CD4-positive, alpha-beta T cell treated with Interleukin-15 for 1 hour (primary cell): ENCODE measurements around the gene PDE4D.
A peak's percentile ranks its signal among the peaks of the same experiment; 100 is the strongest.

Source experiments
- DNase-seq: peaks from one replicate; pipeline ENCODE4 v3.0.0-alpha.2; 2020

PDE4D gene

DNA sequence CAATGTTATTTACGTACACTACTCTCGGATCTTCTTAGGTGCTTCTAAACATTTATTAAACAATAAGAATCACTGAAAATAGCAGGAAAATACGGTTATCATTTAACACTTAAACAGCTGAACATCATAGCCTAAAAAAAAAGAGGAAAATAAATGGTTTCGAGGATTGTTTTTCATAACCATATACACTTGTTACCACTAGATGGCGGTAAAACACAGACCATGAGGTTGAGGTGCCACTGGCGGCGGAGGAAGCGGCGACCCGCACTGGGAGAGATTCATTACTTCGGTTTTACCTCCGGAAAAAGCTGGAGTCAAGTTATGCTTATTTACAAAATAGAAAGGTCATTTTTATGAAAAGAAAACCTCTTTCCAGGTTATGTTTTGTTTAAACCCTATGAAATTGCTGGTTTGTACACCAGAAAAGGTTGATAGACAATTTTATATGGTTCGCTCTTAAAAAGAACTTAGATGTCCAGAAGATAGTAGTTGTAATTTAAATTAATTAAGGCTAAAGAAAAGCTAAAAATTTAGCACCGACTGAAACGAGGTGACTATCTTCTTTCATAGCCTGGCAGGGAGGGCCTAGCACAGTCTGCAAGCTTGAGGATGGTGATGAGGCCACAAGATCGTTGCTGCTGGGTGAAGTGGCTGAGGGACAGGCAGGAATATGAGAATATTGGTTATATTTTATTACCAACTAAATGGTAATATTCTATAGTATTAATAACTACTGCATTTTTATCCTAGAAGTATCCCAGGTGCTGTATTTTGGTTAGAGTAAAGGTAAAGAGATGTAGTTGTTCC, 704.9 kb downstream of the PDE4D start:
- DNase-seq: peak; percentile 53

DNA sequence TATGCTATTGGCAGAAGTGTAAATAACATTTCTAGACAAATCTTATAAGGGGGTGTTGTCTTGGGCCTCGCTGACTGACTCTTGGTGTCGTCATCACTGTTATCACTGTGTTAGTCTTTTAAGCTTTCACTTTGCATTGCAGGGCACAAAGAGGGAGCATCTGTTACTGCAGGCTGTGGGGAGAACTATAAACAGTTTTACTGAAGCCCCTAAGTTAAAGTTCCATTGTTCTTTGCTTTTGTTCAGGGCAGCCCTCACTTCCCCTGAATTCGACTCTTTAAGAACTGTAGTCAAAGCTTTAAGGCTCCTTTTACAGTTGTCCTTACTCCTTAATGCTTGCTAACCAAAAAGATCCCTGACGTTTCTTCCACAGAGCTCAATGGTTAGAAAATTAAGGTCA, 705.7 kb downstream of the PDE4D start:
- no peak for DNase-seq

DNA sequence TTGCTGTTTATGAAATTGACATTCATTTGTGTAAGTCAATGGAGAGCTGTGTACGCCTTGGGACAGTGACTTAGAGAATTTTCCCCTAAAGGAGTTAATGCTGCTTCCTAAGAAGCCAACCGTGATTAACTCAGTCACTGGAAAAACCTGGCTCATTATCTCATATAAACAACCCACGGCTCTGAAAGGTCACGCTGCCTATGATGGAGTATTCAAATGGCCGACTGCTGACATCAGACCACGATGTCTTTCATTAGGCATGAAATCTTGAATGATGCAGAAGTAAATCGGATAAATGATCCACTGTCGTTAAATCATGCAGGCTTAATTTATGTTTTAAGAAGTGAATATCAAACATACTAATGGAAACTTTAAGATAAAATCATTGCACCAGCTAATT, 706.9 kb downstream of the PDE4D start:
- DNase-seq: no peak

DNA sequence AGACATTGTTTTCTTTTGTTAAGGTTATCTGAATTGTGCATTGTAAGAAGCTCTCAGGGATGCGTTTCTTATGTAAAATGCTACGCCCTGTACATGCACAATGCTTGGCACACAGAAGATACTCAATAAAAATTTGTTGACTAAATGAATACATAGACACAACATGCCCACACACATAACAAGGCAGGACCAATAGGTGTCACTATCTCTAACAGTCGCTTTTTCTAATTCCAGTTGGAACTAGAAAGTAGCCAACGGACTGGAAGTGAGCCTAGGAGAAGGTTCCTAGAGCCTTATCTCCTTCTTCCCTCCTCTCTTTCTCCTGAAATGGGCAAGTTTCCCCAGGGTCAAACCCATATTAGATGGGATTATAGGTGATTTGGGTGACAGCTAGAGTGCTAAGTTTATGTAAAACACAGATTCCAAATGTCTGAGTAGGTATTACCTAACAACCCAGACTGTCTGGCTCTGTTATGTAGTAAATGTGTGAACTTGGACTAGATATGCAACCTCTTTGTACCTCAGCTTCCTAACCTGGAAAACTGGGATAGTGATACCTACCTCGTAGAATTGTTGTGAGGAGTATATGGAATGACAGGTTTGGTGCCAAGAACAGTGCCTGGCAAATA, 707.7 kb downstream of the PDE4D start:
- no peak for DNase-seq

DNA sequence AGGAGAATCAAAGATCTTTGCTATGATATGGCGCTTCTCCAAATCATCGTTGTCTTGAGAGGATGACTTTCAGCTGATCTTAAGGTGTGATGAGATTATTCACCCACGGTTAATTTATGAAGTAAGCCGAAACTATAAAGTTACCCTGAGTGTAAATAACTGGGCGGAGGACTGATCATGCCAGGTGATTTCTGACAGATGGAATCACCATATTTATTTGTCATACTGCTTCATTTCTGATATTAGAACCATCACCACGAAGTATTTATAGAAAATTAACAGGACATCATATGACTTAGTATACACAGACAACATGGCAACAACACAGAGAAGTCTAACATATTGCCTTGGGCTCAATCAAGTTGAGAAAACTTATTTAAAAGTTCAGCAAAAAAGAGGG, 708.8 kb downstream of the PDE4D start:
- no peak for DNase-seq

DNA sequence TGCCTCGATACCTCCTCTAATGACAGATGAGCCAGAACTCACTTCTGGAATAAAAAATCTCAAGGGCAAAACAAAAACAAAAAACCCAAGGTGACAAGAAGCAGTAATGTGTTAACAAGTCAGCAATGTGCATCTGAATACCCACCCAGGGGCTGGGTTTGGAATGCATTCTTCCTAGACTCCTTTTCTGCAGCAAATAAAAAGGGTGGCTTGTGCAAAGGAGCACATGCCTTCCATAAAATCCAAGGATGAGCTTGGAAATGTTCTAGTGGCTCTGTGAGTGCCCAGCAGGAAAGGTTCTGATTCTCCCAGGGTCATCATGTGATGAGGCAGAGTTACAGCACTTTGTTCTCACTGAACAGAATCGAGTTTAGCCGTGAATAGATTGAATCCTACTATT, 710.8 kb downstream of the PDE4D start:
- no peak for DNase-seq

DNA sequence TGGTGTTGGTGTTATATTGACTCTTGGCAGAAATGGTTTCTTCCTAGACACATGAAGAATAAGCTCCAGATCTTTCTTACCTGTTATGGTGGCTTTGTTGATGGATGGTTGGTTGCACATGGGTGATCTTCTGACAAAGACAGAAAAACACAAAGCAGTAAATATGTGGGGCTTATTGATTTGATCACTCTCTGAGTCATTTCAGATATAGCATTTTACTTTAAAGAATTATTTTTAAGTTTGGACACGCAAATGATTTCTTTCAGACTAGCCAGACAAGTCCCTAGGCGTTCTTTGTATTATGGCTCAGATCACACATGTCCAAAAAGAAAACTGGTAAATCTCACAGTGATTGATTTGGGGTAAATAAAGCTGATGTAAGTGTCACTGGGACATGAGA, 713.0 kb downstream of the PDE4D start:
- no peak for DNase-seq

DNA sequence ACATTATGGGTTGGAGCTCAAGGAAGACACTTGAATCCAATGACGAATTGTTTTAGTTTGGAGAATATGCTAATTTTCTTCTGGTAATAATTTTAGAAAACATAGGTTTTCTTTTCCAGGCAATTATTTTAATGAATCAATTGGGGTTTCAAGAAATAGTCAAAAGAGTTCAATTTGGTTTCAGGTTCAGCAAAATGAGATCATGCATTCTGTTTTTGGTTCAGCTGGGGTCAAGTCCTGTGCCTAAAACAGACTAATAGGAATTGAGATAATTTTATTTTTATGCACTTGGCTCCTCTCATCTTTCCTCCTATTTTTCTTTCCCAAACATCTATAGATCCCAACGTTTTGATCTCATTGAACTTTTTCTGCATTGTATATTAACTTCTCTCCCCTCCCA, 713.8 kb downstream of the PDE4D start:
- DNase-seq: no peak

DNA sequence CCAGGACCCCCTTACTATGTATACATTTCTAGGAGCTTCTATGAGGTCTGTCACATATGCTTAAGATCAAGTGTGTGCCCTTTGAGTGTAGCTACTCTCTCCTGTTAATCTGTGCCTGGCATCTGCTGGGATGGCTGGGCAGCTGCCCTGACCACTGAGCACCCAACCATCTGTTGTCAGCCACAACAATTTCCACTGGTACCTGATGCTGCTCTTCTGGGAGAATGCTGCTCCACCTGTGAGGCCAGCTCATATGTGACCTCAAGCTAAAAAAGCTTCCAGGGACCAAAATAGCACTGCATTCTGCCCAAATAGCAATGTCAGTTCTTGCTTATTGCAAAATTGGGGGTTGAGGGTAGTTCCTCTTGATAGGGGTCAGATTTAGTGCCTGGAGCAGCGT, 715.0 kb downstream of the PDE4D start:
- DNase-seq: no peak

DNA sequence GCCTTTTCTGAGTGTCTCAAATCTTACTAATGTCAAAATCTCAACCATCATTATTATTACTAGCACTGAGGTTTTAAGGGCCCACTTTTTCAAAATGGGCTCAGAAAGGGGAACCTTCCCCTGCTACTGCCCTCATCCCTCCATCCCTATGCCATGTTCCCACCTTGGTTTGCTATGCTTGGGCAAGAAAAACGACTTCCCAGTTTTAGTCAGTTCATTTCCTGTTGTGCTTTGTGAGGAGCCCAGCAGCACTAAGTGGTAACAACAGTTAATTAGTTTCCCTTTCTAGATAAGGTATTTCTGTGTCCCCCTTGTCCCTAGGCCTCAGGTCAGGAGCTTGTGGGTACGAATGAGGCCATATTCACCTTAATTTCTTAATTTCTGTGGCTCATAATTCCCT, 715.5 kb downstream of the PDE4D start:
- DNase-seq: no peak

DNA sequence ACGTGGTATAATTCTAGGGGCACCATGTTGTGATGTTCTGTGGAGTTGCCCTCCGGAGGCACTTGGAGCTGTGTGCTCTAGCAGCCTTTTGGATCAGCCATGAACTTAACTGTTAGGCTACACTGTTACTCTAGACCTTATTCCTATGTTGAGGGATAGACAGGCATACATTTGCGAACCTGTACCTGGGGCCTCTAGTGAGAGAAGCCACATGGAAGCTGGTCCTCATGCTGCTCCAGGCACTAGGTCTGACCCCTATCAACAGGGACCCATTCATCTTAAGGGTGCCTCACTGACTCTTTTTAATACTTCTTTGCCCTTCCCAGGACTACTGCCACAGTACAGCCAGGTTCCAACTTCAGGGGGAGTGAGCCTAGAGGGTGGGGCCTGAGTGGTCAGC, 715.9 kb downstream of the PDE4D start:
- no peak for DNase-seq

DNA sequence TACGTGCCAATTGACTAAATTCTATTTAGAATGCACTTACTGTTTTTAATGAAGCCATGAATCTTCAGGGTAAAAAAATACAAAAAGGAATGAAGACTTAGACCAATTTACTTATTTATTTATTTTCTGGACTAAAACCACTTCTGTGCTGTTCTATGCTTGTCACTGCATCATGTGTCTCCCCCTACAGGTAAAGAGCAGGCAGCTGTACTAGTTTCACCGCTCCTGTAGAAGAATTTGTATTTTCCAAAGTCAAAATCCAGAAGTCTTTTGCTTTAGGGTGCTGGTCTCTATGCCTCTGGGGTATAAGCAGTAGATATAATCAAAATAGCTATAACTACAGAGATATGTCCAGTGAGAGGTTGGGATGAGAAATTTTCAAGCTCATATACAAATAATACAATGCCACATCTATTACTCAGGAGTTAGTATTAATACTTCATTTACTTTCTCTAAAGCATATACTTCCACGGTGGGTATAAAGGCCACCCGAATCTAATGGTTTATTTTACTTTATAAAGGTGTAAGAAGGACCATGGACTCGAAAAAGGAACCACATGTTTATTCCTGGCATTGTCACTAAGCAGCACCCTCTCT, 719.2 kb downstream of the PDE4D start:
- DNase-seq: peak; percentile 41

DNA sequence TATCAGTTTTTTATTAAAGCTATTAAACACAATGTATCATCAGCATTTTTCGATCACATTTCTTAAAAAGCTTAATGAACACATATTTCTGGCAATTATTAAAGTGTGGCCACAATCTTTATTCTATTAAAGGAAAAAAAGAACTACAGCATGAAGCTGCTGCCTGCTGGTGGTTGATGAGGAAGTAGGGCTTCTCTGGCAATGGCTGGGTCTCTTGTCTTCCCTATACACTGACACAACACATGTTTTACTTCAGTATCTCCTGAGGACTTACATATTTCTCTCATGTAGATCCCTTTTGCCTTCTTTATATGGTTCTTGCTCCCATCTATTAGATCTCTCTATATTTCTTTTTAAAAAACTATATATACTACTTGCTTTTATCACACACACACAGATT, 719.9 kb downstream of the PDE4D start:
- no peak for DNase-seq

DNA sequence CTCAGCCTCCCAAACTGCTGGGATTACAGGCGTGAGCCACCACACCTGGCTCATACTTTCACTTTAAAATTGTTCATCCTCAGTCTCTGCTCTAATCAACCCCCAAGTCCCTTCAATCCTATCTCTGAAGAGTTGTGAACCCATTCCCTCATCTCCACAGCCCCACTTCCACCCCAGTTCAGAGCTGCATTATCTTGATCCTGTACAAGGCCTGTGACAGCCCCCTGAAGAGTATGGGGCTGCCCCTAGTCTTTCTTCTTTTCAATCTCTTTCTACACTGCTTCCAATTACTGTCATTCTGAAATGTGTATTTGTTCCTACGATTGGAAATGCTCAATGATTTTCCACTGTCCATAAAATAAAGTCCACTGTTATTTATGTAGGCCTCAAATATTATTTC, 722.4 kb downstream of the PDE4D start:
- no peak for DNase-seq

DNA sequence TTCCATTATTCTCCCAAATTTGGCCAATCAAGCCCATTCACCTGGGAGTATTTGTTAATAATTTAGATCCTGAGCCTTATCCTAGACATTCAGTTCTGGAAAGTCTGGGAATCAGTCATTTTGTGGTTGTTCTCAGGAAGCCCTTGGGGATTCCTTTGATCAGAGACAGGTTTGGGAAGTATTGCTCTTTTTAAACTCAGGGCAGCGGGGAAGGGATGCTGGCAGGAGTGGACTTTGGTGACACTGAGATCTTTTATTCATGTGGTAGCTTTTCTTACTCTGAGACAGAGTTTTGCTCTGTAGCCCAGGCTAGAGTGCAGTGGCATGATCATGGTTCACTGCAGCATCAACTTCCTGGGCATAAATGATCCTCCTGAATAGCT, 723.8 kb downstream of the PDE4D start:
- DNase-seq: no peak

DNA sequence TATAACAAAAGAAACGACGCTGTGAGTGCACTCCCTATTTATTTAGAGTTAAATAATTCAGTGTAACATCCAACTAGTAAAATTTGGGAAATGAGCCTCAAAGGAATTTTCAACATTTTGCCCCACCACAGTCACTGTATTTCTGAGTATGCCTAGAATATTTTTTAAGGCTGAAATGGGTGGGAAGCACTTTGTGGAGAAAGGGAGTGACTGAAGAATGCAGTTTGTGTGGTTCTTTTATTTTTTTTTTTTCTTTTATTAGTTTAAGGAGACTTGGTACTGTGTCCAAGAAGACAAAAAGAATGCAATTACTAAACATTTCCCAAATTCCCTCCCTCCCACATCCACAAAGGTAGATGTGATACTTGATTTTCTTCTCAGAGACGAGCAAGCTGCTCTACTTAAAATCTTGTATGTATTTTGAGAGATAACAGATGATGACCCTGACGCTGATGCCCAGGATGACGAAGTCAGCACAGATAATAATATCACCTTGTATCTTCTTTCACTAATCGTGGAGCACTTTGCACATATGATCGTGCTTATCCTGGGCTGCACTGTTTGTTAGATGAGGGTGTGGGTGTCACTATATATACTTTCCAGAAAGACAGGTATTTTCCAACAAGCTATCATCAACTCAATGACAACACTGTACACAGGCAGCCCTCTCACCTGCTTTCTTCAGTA, 724.3 kb downstream of the PDE4D start:
- no peak for DNase-seq

DNA sequence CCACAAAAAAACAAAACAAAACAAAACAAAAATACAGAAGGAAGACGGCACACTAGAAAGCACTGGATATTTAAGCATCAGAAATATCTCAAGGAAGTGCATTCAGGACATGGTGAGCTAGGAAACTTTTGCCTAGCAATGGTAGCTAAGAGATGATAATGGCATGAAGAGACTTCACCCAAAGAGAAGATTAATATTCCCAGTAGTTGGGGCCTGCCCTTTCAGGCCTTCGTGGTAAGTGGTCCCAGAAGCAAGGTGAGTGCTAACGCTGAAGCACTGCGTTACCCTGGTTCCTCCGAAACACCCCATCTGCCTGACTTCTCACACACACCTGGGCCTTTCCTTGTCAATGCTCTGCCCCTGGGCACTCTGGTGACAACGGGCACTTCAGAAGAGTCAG, 725.5 kb downstream of the PDE4D start:
- DNase-seq: no peak

DNA sequence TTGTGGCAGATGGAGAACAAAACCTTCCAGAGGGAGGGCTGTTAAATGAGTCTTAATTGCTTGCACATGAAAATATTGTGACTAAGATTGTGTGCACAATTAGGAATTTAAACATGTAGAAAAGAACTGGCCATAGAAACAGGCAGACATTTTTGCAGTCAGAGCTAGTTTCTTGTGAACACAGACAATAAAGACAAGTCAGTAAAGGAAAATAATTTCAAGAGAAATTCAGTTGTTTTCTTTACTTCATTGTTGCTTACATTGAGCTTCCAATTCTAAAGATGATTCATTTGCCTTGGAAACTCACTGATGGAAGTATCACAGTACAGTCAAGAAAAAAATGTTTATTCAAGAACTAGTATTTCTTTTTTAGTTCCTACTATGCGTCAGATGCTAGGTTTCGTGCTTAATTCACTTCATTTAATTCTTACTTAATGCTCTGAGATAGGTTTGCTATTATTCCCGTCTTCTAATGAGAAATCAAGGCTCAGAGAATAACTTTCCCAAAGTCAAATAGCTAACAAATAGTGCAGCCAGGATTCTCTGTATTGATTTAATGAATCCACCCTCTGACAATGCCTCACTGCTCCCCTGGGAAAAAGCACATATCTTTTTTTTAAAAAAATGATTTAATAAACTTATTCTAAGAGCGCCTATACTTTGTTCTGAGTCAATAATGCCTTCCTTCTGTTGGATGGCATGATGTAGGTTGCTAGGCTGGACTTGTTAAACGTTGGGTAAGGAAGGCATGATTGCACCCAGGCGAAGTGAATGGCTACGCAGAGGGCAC, 729.3 kb downstream of the PDE4D start:
- no peak for DNase-seq

DNA sequence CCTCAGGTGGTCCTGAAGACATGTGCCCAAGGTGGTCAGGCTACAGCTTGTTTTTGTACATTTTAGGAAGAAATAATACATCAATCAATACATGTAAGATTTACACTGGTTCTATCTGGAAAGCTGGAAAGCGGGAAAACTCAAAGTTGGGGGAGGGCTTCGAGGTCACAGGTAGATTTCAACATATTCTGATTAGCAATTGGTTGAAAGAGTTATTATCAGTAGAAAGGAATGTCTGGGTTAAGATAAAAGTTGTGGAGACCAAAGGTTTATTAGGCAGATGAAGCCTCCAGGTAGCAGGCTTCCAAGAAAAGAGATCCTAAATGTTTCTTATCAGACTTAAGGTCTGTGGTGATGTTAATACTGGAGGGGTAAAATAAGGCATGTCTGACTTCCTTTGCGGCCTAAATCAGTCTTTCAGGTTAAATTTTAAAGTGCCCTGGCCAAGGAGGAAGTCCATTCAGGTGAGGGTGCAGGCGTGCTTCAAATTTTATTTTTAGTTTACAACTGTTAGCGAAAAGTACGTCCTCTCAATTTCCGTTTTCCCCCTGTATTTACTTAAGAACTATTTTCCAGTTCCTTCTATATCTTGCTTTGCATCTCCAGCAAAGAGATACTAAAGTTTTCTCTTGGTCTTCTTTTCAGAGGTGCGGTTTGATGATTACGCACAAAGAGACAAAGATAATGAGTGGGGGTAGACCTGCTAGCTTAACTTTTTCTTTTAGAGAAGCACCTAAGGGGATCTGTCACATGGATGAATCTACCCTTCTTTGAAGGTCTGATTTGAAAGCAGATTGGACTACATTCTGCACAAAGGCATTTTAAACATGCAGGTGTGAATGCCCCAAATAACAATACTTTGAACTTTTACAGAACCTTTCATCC, 732.1 kb downstream of the PDE4D start:
- DNase-seq: no peak

DNA sequence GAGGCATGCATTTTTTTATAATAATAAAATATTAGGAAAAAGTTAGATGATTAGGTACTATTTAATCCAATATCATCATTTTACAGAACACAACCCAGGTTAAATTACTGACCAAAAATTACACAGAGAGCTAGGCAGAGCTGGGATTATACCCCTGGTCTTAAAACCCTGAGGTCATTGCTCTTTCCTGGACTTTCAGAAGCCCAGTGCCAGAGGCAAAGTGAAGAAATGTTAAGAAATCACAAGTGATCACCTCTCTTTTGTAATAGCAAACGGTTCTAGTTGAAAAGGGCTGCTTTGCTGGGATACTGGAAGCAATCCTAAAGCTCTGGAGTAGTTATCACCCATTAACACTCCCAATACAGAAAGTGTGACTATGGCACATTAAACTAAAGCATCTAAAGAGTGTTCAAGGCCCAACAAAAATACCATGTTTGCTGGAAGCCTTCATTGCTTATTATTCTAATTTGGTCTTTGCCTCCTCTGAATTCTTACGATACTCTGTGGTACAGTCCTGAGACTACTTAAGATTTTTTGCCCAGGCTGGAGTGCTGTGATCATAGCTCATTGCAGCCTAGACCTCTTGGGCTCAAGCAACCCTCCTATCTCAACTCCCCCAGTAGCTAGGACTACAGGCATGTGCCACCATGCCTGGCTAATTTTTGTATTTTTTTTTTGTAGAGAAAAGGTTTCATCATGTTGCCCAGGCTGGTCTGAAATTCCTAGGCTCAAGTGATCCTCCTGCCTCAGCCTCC, 734.7 kb downstream of the PDE4D start:
- no peak for DNase-seq

DNA sequence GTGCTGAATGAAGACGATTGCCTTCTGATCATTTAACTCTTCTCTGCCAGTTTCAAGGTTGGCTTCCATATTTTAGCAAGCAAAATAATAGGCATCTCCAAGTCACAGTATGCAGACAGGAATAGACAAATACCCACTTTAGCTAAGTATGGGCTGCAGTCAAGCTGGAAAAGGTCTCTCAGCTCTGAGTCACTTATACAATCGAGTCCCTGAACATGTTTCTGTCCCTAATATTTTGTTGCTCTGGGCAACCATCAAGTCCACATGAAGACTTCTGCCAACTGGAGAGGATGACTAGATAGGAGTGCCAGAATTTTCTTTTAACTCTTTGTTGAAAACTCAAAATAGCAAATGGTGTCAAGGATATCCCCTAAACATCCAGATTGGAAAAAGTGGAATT, 735.4 kb downstream of the PDE4D start:
- no peak for DNase-seq
